ENCODE data around the gene CTU2. TPM values are rescaled to one million over a fixed set of nuclear protein-coding genes. Genes with fewer than 3 reads are reported as not detected.
A peak's percentile ranks its signal among the peaks of the same experiment; 100 is the strongest.

CTU2 gene
- total RNA-seq, 1 donor from 2014 or later: 20.6 TPM

DNA sequence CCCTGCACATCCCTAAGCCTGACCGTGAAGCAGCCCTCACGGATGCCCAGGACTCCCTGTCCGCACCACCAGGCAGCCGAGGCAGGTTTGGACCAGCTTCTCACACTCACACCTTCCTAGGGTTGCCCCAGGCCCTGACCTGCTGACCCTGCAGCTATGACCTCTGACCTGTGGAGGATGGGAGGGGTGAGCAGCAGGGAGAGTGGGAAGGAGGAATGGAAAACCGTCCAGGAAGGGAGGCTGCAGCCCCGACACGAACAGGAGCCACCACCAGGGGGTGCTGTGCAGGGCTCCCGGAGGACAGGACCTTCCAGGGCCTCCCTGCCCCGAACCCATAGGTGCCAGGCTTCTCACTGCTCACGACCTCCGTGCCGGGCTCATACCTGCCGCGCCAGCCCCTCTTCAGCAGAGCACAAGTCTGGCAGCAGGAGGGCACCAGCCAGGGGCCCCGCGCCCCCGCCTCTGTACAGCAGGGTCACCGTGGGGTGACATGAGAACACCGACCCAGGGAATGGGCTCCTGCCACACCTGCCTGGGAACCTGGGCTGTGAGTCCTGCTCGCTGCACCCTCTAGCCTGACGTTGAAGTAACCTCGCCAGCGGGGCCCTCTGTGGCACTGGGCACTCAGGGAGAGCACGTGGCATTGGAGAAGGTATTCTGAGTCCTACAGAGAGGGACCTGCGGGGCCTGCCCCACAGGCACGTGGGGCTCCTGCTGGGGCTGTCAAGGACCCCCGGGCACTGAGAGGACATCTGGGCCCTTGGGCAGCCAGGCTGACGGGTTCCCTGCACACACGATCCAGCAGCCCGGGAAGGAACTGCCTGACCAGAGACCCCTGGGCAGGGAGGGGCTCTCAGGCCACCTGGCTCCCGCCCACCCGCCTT, 37.6 kb downstream of the CTU2 start:
- Mint-ChIP-seq H3K9me3 (ENCODE audit: unreplicated experiment) (no peaks in the 10 kb centered on the region), H3K36me3 (ENCODE audit: unreplicated experiment) (peaks cover under 1% of the 10 kb centered on the region), H3K27ac (ENCODE audit: unreplicated experiment) (no peak overlapping the region), H3K4me1 (ENCODE audit: unreplicated experiment) (peaks cover 26% of the 10 kb centered on the region), H3K4me3 (ENCODE audit: unreplicated experiment) (no peak overlapping the region), H3K27me3 (ENCODE audit: unreplicated experiment) (no peaks in the 10 kb centered on the region)
- peak; percentile 95 for TF ChIP-seq CTCF (IDR thresholded peaks at IDR 0.05)
- peak; percentile 93 for DNase-seq (ENCODE audit: extremely low spot score, unreplicated experiment)

- DNase-seq (ENCODE audit: extremely low spot score, unreplicated experiment): no peak
- Mint-ChIP-seq H3K27ac (ENCODE audit: unreplicated experiment) (no peak overlapping the region), H3K36me3 (ENCODE audit: unreplicated experiment) (no peaks in the 10 kb centered on the region), H3K9me3 (ENCODE audit: unreplicated experiment) (no peaks in the 10 kb centered on the region), H3K27me3 (ENCODE audit: unreplicated experiment) (no peaks in the 10 kb centered on the region), H3K4me3 (ENCODE audit: unreplicated experiment) (no peak overlapping the region), H3K4me1 (ENCODE audit: unreplicated experiment) (peaks cover 26% of the 10 kb centered on the region)
- no peak for TF ChIP-seq CTCF (IDR thresholded peaks at IDR 0.05)
These were observed 38.5 kb downstream of the CTU2 start for GRCh38 chr16:88744577-88745521.

- no peaks in the 10 kb centered on the region for H3K9me3 Mint-ChIP-seq (ENCODE audit: unreplicated experiment)
- peaks cover 26% of the 10 kb centered on the region for H3K4me1 Mint-ChIP-seq (ENCODE audit: unreplicated experiment)
- H3K27ac Mint-ChIP-seq (ENCODE audit: unreplicated experiment): peak overlapping the region; percentile 45
- H3K4me3 Mint-ChIP-seq (ENCODE audit: unreplicated experiment): no peak overlapping the region
- H3K36me3 Mint-ChIP-seq (ENCODE audit: unreplicated experiment): no peaks in the 10 kb centered on the region
- no peak for TF ChIP-seq CTCF (IDR thresholded peaks at IDR 0.05)
- H3K27me3 Mint-ChIP-seq (ENCODE audit: unreplicated experiment): no peaks in the 10 kb centered on the region
- no peak for DNase-seq (ENCODE audit: extremely low spot score, unreplicated experiment)
These were observed 40.2 kb downstream of the CTU2 start for GRCh38 chr16:88746506-88746905.

DNA sequence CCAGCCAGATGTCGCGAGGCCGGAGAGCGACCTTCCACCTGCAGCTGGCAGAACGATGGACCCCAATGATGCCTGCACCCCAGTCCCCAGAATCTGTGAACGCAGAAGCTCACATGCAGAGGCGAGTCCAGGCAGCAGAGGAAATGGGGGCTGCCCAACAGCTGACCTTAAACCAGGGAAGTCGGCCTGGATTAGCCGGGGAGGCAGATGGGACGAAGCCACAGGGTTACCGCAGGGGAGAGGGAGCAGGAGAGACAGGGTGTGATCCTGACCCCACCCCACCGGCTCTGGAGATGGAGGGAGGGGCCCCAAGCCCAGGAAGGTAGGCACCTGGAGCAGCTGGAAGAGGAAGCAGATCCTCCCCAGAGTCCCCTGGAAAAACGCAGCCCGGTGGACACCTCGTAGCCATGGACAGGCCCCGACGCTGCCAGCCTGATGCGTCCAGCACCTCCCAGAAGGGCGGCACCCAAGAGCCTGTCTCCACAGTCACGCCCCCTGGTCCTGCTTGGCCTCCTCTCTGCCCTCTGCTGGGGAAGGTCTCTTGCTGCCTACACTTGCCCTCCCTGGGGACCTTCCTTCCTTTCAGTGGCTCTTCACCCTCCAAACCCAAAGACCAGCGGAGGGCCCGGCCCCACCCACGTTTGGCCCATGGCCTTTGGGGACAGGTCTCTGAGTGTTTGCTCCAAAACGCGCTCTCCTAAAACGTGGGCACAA, 41.4 kb downstream of the CTU2 start:
- Mint-ChIP-seq H3K9me3 (ENCODE audit: unreplicated experiment) (no peaks in the 10 kb centered on the region), H3K27ac (ENCODE audit: unreplicated experiment) (no peak overlapping the region), H3K27me3 (ENCODE audit: unreplicated experiment) (no peaks in the 10 kb centered on the region), H3K4me3 (ENCODE audit: unreplicated experiment) (no peak overlapping the region), H3K36me3 (ENCODE audit: unreplicated experiment) (no peaks in the 10 kb centered on the region), H3K4me1 (ENCODE audit: unreplicated experiment) (peaks cover 30% of the 10 kb centered on the region)
- no peak for DNase-seq (ENCODE audit: extremely low spot score, unreplicated experiment)
- peak; percentile 19 for TF ChIP-seq CTCF (IDR thresholded peaks at IDR 0.05)

Data from osteocyte (in vitro differentiated cells).